ENCODE results near the gene BTNL2.

DNA sequence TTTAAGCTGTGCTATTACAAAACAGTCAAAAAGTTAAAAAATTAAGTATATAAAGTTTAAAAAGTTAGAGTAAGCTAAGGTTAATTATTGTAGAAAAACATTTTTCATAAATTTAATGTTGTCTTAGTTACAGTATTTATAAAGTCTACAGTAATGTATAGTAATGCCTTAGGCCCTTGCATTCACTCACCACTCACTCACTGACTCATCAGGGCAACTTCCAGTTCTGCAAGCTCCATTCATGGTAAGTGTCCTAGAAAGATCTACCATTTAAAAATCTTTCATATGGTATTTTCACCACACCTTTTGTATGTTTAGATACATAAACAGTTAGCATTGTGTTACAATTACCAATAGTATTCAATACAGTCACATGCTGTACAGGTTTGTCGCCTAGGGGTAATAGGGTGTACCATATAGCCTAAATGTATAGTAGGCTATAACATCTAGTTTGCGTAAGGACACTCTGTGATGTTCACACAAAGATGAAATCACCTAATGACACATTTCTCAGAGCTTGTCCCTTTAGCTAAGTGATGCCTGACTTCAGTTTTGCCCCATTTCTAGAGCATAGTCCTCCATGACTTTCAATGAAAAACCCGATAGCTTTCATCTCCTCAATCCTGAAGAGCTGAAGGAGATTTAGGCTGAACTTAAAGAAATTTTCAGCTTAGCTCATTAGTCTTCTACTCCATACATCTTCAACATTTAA is 17.8 kb upstream of the BTNL2 start:
- TF ChIP-seq, protein P1, sequence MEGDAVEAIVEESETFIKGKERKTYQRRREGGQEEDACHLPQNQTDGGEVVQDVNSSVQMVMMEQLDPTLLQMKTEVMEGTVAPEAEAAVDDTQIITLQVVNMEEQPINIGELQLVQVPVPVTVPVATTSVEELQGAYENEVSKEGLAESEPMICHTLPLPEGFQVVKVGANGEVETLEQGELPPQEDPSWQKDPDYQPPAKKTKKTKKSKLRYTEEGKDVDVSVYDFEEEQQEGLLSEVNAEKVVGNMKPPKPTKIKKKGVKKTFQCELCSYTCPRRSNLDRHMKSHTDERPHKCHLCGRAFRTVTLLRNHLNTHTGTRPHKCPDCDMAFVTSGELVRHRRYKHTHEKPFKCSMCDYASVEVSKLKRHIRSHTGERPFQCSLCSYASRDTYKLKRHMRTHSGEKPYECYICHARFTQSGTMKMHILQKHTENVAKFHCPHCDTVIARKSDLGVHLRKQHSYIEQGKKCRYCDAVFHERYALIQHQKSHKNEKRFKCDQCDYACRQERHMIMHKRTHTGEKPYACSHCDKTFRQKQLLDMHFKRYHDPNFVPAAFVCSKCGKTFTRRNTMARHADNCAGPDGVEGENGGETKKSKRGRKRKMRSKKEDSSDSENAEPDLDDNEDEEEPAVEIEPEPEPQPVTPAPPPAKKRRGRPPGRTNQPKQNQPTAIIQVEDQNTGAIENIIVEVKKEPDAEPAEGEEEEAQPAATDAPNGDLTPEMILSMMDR (IDR thresholded peaks at IDR 0.05; ENCODE audit: insufficient read depth, low read length), result no peak
- TF ChIP-seq POLR2AphosphoS5 (IDR thresholded peaks at IDR 0.05; ENCODE audit: low read depth) (no peak), GABPA (IDR thresholded peaks at IDR 0.05; ENCODE audit: low read depth) (no peak)
- TF ChIP-seq, protein P2, sequence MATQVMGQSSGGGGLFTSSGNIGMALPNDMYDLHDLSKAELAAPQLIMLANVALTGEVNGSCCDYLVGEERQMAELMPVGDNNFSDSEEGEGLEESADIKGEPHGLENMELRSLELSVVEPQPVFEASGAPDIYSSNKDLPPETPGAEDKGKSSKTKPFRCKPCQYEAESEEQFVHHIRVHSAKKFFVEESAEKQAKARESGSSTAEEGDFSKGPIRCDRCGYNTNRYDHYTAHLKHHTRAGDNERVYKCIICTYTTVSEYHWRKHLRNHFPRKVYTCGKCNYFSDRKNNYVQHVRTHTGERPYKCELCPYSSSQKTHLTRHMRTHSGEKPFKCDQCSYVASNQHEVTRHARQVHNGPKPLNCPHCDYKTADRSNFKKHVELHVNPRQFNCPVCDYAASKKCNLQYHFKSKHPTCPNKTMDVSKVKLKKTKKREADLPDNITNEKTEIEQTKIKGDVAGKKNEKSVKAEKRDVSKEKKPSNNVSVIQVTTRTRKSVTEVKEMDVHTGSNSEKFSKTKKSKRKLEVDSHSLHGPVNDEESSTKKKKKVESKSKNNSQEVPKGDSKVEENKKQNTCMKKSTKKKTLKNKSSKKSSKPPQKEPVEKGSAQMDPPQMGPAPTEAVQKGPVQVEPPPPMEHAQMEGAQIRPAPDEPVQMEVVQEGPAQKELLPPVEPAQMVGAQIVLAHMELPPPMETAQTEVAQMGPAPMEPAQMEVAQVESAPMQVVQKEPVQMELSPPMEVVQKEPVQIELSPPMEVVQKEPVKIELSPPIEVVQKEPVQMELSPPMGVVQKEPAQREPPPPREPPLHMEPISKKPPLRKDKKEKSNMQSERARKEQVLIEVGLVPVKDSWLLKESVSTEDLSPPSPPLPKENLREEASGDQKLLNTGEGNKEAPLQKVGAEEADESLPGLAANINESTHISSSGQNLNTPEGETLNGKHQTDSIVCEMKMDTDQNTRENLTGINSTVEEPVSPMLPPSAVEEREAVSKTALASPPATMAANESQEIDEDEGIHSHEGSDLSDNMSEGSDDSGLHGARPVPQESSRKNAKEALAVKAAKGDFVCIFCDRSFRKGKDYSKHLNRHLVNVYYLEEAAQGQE (IDR thresholded peaks at IDR 0.05; ENCODE audit: insufficient replicate concordance, low read depth), result no peak
